ENCODE measurements around the gene POTEG.
"Not testable (repeated sequence)": the region's sequence is repeated elsewhere in the genome, so short reads cannot be mapped to it uniquely, and the experiment has no call there.

DNA sequence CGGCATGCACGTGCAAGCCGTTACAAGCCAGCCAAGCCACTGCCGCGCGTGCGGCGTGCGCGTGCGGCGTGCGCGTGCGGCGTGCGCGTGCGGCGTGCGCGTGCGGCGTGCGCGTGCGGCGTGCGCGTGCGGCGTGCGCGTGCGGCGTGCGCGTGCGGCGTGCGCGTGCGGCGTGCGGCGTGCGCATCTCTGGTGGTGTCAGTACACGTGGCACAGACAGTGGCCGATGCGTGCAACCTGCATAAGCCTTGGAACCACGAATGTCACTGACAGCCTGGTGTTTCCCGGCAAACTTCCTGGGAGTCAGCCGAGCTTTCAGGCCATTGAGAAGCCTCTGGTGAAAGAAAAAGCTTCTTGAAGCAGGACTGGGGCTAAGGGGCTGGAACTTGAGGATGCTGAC, 750 bp upstream of the POTEG start:
- TF ChIP-seq ZNF521 (tag by site-specific recombination; IDR thresholded peaks at IDR 0.05); ZNF792 (tag by site-specific recombination; IDR thresholded peaks at IDR 0.05); ZFP41 (tag by site-specific recombination; IDR thresholded peaks at IDR 0.05; ENCODE audit: borderline replicate concordance); OVOL3 (tag by site-specific recombination; IDR thresholded peaks at IDR 0.05); ZNF114 (tag by site-specific recombination; IDR thresholded peaks at IDR 0.05); BCL11A (tag by site-specific recombination; IDR thresholded peaks at IDR 0.05; ENCODE audit: low read depth); MZF1 (tag by site-specific recombination; IDR thresholded peaks at IDR 0.05; ENCODE audit: borderline replicate concordance); MEIS1 (CRISPR knock-in tag; IDR thresholded peaks at IDR 0.05; ENCODE audit: borderline replicate concordance): not testable (repeated sequence)
- TF ChIP-seq, protein P1, sequence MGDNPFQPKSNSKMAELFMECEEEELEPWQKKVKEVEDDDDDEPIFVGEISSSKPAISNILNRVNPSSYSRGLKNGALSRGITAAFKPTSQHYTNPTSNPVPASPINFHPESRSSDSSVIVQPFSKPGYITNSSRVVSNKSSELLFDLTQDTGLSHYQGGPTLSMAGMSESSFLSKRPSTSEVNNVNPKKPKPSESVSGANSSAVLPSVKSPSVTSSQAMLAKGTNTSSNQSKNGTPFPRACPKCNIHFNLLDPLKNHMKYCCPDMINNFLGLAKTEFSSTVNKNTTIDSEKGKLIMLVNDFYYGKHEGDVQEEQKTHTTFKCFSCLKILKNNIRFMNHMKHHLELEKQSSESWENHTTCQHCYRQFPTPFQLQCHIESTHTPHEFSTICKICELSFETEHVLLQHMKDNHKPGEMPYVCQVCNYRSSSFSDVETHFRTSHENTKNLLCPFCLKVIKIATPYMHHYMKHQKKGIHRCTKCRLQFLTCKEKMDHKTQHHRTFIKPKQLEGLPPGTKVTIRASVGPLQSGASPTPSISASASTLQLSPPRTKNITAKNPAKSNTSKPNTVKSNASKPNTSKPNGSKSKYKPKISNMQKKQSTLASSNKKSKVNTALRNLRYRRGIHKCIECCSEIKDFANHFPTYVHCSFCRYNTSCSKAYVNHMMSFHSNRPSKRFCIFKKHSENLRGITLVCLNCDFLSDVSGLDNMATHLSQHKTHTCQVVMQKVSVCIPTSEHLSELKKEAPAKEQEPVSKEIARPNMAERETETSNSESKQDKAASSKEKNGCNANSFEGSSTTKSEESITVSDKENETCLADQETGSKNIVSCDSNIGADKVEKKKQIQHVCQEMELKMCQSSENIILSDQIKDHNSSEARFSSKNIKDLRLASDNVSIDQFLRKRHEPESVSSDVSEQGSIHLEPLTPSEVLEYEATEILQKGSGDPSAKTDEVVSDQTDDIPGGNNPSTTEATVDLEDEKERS (tag by site-specific recombination; IDR thresholded peaks at IDR 0.05): not testable (repeated sequence)
- TF ChIP-seq, protein P2, sequence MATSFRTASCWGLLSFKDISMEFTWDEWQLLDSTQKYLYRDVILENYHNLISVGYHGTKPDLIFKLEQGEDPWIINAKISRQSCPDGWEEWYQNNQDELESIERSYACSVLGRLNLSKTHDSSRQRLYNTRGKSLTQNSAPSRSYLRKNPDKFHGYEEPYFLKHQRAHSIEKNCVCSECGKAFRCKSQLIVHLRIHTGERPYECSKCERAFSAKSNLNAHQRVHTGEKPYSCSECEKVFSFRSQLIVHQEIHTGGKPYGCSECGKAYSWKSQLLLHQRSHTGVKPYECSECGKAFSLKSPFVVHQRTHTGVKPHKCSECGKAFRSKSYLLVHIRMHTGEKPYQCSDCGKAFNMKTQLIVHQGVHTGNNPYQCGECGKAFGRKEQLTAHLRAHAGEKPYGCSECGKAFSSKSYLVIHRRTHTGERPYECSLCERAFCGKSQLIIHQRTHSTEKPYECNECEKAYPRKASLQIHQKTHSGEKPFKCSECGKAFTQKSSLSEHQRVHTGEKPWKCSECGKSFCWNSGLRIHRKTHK (tag by site-specific recombination; IDR thresholded peaks at IDR 0.05): not testable (repeated sequence)
- TF ChIP-seq, protein P3, sequence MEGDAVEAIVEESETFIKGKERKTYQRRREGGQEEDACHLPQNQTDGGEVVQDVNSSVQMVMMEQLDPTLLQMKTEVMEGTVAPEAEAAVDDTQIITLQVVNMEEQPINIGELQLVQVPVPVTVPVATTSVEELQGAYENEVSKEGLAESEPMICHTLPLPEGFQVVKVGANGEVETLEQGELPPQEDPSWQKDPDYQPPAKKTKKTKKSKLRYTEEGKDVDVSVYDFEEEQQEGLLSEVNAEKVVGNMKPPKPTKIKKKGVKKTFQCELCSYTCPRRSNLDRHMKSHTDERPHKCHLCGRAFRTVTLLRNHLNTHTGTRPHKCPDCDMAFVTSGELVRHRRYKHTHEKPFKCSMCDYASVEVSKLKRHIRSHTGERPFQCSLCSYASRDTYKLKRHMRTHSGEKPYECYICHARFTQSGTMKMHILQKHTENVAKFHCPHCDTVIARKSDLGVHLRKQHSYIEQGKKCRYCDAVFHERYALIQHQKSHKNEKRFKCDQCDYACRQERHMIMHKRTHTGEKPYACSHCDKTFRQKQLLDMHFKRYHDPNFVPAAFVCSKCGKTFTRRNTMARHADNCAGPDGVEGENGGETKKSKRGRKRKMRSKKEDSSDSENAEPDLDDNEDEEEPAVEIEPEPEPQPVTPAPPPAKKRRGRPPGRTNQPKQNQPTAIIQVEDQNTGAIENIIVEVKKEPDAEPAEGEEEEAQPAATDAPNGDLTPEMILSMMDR (tag by site-specific recombination; IDR thresholded peaks at IDR 0.05): not testable (repeated sequence)

Measured in HEK293 (cell line).